Fibroblast of skin of scalp (primary cell): ENCODE data around the gene ZNF644.
A peak's percentile ranks its signal among the peaks of the same experiment; 100 is the strongest.
"Not testable (repeated sequence)": the region's sequence is repeated elsewhere in the genome, so short reads cannot be mapped to it uniquely, and the experiment has no call there.

Experiments
- DNase-seq: peaks from one replicate; pipeline ENCODE4 v3.0.0-alpha.2; 2013

The ZNF644 gene

DNA sequence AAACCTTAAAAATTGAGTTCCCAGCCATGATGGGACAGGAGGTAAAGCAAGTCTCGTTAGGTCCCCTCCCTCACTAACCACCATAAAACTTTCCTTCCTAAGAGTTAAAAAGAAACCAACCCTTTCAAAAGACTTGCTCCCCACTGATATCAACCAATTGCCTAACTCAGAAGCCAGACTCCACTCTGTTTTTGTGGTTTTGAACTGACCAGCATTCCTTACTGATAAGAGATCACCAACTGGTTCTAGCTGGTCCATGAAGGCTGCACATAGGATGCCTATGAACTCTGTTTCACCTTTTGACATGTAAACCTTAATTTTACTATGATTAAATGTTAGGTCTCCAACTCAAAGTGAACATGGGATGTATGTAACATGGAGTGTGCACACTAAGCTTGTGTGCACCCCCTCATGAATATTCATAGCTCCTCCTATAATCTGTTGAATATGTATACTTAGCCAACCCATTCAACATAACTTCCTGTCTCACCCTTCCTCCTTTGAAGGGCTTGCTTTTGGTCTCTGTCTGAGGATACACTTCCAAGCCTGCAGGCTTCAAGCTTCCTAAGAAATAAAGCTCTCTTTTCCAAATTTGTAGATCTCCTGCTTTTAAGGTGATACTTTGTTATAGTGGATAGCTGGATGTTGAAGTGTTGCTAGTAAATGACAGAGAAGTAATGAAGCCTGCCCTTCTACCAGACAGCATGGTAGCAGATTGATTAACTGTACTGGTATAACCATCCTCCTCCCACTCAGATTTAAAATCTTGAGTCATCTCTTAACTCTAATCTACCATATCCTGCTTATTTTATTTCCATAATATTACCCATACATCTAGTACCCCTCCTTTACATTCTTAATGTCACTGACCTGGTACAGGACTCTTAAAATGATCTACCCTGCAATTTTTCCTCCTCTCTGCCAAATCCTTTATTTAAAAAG, 95.6 kb downstream of the ZNF644 start:
- DNase-seq = peak; percentile 47

DNA sequence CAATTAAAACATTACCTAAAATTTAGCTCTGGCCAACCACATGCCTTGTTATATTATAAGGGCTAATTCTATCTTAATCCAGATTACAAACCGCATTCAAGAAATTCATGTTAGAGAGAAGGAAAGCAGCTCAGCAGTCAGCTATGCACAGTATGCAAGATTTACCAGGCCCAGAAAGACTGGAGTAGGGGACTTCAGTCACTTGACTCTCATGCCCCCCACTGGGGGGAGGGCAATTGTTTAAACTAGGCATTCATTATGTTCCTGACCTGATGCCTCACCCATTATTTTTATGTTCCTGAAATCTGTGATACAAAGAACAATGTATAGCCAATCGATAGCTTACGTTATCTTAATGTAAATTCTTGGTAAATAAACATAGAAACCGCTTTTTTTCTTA, 96.9 kb downstream of the ZNF644 start:
- peak; percentile 22 for DNase-seq

DNA sequence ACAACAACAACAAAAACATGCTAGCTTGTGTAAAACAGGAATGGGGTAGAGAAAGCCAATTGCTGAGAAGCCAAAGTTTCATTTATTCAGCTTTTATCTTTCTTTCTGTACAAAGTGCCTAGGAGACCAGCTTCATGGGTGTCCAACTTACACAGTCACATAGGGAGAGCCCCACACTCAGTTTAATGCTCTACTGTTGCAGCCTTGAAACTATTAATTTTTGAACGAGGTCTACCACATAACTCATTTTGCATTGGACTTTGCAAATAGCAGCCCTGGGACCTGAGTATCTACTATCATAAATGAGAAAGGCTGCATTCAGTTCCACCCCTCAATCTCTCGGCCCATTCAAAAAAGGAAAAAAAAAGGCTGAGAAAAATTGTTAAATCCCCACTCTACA, 98.8 kb downstream of the ZNF644 start:
- no peak for DNase-seq

DNA sequence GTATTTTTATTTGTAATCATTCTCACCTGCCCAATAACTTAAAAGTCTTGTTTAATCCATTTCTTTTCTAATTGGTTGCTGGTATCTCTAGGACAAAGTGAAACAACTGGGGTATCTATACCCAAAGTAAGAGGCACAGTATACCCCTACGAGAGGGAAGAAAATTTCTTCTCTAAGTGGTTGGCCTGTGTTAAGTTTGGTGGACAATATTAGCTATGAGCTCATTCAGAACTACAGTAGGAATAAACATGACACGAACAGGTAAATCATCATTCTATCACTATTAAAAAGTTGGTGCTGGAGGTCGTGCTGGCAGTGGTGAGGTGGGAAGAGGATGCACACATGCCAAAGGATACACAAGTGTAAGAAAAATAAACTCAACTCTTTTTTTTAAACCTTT, 99.6 kb downstream of the ZNF644 start:
- no peak for DNase-seq

DNA sequence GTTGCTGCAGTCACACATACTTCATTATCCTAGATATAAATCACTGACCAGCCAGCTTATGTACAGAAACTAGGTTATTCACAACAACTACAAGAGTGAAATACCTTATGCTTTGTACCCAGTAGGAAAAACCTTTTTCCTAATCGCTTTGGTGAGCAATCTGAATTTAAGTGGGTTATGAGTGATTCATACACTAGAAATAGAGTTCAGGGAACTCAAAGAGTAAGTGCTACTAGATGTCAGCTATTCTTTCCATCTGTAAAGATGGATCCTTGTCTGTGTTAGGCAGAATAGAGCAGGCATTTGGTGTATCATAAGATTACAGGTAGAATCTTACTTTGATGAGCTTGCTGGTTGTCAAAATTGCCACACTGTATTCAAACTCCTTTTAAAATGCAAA, 101.9 kb downstream of the ZNF644 start:
- DNase-seq = no peak

DNA sequence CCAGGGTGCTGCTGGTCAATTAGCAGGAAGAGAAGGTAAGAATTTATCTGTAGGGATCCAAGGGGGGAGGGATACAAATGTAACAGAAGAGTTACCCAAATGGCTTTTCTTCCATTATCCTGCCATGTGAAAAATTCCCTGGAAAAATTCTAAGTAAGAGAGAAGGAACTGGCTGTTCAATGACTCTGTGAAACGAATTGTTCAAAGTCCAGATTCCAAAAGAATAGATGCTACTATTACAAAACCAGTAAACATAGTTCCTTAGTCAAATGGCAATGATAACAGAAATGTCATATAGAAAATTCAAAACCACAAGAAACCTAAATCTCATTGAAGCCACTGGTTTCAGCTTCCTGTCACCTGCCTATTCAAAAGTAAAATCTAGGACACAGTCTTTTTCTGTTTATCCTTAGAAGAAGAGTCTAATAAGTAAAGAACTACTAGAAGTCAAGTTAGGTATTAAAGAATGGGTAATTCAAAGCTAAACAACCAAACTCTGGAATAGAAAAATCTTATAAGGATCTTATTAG, 102.6 kb downstream of the ZNF644 start:
- DNase-seq = no peak

DNA sequence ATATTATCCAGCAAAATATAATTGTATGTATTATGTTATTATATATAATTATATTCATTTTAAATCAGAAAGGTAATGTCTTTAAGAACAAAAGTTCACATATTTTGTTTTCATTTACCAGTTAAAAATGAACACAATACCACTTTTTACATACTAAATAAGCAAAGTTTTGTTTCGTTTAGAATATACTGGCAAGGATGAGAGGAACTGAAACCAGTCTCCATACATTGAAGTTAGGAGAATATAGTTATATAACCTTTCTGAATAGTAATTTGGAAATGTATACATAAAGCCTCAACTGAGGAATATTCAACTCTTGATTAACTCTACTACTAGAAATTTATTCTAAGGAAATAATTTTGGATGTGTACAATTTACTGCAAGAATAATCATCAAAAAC, 110.5 kb downstream of the ZNF644 start:
- DNase-seq = no peak

DNA sequence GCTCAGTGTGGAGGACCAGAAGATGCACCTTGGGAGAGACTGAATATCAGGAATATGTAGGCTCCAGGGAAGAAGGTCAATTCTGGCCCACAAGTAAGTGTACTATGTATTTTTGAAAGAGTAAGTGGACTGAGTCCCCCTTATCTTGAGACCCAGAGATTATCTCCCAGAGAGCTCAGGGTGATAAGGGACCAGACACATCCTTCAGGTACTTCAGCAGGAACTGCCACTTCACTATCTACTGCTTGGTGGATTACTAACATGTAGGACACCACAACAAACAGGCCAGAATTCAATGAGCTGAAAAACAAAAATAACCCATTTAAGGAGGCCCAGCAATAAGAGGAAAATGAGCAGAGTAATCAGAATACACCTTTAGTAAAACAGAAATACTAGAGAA, 119.2 kb downstream of the ZNF644 start:
- DNase-seq = no peak

DNA sequence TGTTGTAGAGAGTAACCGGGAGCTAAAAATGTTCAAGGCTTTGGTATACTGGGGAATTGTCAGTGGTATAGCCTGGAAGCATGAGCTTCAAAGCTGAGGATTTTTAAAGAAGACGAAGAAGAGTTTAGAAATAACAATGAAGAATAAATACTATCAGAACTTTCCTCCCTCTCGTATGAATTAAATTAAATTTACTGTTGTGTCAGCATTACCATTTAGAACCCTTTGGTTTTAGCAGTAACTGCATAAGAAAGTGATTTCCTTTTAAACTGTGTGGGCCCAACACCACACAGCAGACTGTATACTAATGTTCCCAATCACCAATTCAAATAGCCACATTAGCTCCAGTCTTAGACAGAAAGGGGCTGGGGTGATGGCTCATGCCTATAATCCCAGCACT, 122.6 kb downstream of the ZNF644 start:
- DNase-seq = no peak

DNA sequence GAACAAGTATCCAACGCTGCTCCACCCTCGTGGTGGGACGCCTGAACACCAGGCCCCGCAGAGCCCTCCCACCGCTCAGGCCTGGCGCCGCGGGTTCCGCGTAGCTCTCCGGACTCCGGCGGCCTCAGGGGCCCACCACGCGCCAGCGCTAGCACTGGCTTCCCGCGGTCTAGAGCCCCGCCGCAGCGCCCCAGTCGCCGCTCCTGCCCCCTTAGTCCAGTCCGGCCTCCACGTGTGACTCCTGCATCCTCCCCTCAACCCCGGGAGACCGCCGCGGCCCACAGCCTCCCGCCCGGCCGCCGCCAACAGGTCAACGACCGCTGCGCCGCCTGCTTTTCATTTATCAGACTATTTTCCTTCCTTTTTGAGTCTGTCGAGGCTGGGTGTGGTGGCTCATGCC, 128.2 kb downstream of the ZNF644 start:
- DNase-seq = not testable (repeated sequence)

DNA sequence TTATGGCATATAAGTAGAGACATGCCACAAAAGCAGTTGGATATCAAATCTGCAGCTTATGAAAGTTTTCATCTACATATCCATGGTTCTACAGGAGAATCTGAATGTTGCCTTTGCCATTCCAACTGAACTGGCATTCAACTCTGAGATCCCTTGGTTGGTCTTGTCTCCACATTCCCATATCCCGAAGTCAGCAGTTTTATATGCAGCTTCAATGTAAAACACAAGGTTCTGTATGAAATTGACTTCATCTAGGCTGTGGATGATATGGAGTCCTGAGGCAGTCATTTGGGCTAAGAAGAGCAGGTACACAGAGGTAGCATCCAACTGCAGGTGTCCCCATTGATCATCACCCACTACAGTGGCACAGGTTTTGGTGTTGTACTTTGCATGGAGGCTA, 129.0 kb downstream of the ZNF644 start:
- not testable (repeated sequence) for DNase-seq

DNA sequence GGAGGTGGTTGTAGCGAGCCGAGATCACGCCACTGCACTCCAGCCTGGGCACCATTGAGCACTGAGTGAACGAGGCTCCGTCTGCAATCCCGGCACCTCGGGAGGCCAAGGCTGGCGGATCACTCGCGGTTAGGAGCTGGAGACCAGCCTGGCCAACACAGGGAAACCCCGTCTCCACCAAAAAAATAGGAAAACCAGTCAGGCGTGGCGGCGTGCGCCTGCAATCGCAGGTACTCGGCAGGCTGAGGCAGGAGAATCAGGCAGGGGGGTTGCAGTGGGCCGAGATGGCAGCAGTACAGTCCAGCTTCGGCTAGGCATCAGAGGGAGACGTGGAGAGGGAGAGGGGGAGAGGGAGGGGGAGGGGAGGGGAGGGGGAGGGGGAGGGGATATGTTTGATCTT, 129.6 kb downstream of the ZNF644 start:
- DNase-seq = not testable (repeated sequence)

DNA sequence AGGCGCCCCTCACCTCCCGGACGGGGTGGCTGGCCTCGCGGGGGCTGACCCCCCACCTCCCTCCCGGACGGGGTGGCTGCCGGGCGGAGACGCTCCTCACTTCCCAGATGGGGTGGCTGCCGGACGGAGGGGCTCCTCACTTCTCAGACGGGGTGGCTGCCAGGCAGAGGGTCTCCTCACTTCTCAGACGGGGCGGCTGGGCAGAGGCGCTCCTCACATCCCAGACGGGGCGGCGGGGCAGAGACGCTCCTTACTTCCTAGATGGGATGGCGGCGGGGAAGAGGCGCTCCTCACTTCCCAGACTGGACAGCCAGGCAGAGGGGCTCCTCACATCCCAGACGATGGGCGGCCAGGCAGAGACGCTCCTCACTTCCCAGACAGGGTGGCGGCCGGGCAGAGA, 130.1 kb downstream of the ZNF644 start:
- not testable (repeated sequence) for DNase-seq

DNA sequence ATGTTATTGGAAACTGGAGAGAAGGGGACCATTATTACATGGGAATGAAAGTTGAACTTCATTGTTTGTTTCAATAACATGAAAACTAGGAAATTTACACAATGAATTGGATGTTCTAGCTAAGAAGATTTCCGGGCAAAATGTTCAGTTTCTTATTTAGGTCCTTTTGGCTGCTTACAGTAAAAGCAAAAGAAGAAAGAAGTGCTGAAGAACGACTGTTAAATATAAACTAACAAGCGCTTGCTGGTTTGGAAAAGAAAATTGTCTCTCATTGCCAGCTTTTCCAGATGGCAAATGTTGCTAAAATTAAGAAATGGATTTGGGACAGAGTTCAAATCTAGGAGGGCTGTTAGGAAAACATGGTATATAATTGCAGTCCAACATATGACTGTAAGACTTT, 139.6 kb downstream of the ZNF644 start:
- DNase-seq = no peak

DNA sequence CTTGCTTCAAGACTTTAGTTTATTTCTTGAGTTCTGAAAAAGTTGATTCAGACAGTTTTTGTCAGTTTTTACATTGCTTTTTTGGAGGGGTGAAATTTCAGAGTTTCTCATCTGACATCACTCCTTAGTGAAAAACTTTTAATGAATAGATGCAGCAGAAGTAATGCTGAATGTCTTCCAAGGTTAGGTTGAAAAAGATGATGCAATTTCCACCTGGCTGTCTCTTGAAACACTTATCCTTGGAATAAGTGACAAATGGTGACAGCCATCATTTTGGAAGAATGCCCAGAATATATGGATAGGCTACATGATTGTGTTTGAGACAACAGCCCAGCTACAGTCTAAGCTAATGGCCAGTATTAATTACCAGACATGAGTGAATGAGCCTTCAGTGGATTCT, 140.8 kb downstream of the ZNF644 start:
- no peak for DNase-seq

DNA sequence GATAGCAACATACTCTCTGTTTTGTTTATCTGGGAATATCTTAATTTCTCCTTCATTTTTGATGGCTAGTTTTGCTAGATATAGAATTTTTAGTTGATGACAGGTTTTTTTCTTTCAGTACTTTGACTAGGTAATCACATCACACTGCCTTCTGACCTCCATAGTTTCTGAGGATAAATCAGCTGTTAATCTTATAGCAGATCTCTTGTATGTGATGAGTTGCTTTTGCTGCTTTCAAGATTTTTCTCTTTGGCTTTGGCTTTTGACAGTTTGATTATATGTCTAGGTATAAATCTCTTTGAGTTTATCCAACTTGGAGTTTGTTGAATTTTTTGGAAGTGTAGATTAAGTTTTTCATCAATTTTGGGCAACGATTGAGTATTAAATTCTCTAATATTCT, 142.6 kb downstream of the ZNF644 start:
- DNase-seq = no peak

DNA sequence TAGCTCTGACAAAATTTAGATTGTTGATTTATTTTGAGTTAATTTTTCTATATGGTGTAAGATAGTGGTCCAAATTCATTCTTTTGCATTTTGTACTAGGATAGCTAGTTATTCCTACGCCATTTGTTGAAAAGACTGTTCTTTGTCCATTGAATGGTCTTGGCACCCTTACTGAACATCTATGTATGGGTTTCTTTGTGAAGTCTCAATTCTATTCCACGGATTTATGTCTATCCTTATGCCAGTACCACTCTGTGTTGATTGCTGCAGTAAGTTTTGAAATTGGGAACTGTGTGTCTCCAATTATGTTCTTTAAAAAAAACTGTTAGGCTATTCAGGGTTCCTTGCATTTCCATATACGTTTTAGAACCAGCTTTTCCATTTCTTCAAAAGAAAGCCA, 145.7 kb downstream of the ZNF644 start:
- no peak for DNase-seq
